DMS53 treated with DMSO at 0.1 percent for 48 hours (cell line): ENCODE measurements around the gene OR5AN1.

Source experiments
- DNase-seq: peaks from one replicate; lab custom pipeline; 2025; ENCODE audit not compliant: unreplicated experiment; lab: John Stamatoyannopoulos, UW

The OR5AN1 gene

GRCh38 chr11:59418156-59418555 is 59.5 kb downstream of the OR5AN1 start:
- DNase-seq = no peak
